Activated naive CD4-positive, alpha-beta T cell treated with anti-CD3 and anti-CD28 coated beads, Interleukin-2, amount 10 ng/mL, durations not matched to agents 7 days and 5 days (primary cell): ENCODE data around the gene FBXL13.
"Not testable (repeated sequence)": the region's sequence is repeated elsewhere in the genome, so short reads cannot be mapped to it uniquely, and the experiment has no call there.

Experiments
- CTCF ChIA-PET: fragments of 350-600 bp; sonication (Branson Sonifier 250); formaldehyde crosslinking; loops from one replicate; lab custom pipeline; 2021; ENCODE audit warnings: antibody characterized with exemption; lab: Charles Lee
- DNase-seq: peaks from one replicate; pipeline ENCODE4 v3.0.0-alpha.2; 2020
- H3K27ac Mint-ChIP-seq: one replicate; pipeline ENCODE4 v1.8.0; 2021; ENCODE audit warnings: mild to moderate bottlenecking, moderate library complexity, mixed read lengths
- H3K27me3 Mint-ChIP-seq: one replicate; pipeline ENCODE4 v1.8.0; 2021; ENCODE audit warnings: mild to moderate bottlenecking, mixed read lengths
- H3K36me3 Mint-ChIP-seq: one replicate; pipeline ENCODE4 v1.8.0; 2021; ENCODE audit warnings: mixed read lengths
- H3K4me1 Mint-ChIP-seq: one replicate; pipeline ENCODE4 v1.8.0; 2021; ENCODE audit warnings: mixed read lengths
- H3K4me3 Mint-ChIP-seq: one replicate; pipeline ENCODE4 v1.8.0; 2021; ENCODE audit warnings: mild to moderate bottlenecking, moderate library complexity, mixed read lengths
- H3K9me3 Mint-ChIP-seq: one replicate; pipeline ENCODE4 v1.8.0; 2021; ENCODE audit warnings: mixed read lengths

Gene FBXL13

DNA sequence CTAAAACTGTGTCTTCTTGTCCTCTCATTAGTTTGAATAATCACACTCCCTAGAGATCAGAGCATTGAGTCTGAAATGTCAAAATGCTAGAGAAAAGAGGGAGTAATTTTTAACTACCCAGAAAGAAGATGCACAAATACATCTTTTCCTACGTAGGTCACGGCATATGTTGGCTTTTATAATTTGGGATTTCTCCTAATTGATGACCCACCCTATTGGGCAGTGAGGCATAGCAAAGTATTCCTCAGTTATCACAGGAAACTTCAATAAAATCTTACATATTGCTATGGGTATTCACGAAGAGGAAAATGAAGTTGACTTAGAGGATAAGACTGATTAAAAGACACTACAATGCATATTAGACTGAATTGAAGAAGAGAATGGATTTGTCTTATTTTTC lies 25.8 kb upstream of the FBXL13 start:
- Mint-ChIP-seq H3K27me3 (no peaks in the 10 kb centered on the region), H3K4me1 (no peaks in the 10 kb centered on the region), H3K27ac (no peak overlapping the region), H3K4me3 (no peak overlapping the region), H3K9me3 (no peaks in the 10 kb centered on the region), H3K36me3 (peaks cover 20% of the 10 kb centered on the region)
- DNase-seq, result no peak
- CTCF ChIA-PET, result interaction anchor here (1.0 kb wide), 1 partner anchor 48 kb away, joined by 3 read pairs; the partner anchor contains the start of gene NAPEPLD

- Mint-ChIP-seq H3K4me3 (no peak overlapping the region), H3K9me3 (no peaks in the 10 kb centered on the region), H3K36me3 (peaks cover 19% of the 10 kb centered on the region), H3K27me3 (no peaks in the 10 kb centered on the region), H3K4me1 (no peaks in the 10 kb centered on the region), H3K27ac (no peak overlapping the region)
- no peak for DNase-seq
- CTCF ChIA-PET, result no interaction called here
Measured at GRCh38 chr7:103097041-103097440, 22.4 kb upstream of the FBXL13 start.

- H3K9me3 Mint-ChIP-seq, H3K4me3 Mint-ChIP-seq, H3K4me1 Mint-ChIP-seq, DNase-seq, H3K27ac Mint-ChIP-seq, CTCF ChIA-PET, H3K27me3 Mint-ChIP-seq: not testable (repeated sequence)
- peaks cover 25% of the 10 kb centered on the region for H3K36me3 Mint-ChIP-seq
Measured at GRCh38 chr7:103095558-103095957, 21.0 kb upstream of the FBXL13 start.

DNA sequence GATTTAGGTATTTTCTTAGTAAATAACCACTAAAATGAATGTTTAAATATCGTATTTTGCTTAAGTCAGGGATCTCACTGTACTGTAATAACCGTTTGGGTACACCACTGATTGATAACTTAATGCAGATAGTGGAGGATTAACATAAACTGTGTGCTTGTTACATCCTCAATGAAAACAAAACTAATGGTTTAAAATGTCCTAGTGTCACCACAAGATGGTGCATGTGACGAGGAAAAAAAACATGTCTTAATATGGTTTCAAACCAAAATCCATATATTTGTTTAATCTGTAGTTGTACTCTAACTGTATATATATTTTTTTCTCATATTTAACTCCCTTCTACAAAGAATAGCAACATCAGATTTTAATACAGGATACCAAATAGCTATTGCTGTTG lies 19.5 kb upstream of the FBXL13 start:
- DNase-seq, result no peak
- CTCF ChIA-PET, result no interaction called here
- no peaks in the 10 kb centered on the region for H3K9me3 Mint-ChIP-seq
- no peaks in the 10 kb centered on the region for H3K27me3 Mint-ChIP-seq
- no peak overlapping the region for H3K4me3 Mint-ChIP-seq
- H3K36me3 Mint-ChIP-seq, result peaks cover 35% of the 10 kb centered on the region
- H3K27ac Mint-ChIP-seq, result no peak overlapping the region
- H3K4me1 Mint-ChIP-seq, result no peaks in the 10 kb centered on the region

GRCh38 chr7:103093429-103093828 lies 18.8 kb upstream of the FBXL13 start:
- CTCF ChIA-PET, result no interaction called here
- Mint-ChIP-seq H3K4me3 (no peak overlapping the region), H3K27me3 (no peaks in the 10 kb centered on the region), H3K27ac (no peak overlapping the region), H3K4me1 (no peaks in the 10 kb centered on the region), H3K36me3 (peaks cover 41% of the 10 kb centered on the region), H3K9me3 (no peaks in the 10 kb centered on the region)
- DNase-seq, result no peak

GRCh38 chr7:103092321-103092720 lies 17.7 kb upstream of the FBXL13 start:
- H3K27me3 Mint-ChIP-seq, H3K27ac Mint-ChIP-seq, H3K4me1 Mint-ChIP-seq, CTCF ChIA-PET, DNase-seq, H3K9me3 Mint-ChIP-seq, H3K4me3 Mint-ChIP-seq: not testable (repeated sequence)
- peaks cover 47% of the 10 kb centered on the region for H3K36me3 Mint-ChIP-seq

- Mint-ChIP-seq H3K27ac (no peak overlapping the region), H3K4me3 (no peak overlapping the region), H3K27me3 (no peaks in the 10 kb centered on the region), H3K9me3 (no peaks in the 10 kb centered on the region), H3K4me1 (peaks cover 7% of the 10 kb centered on the region), H3K36me3 (peaks cover 18% of the 10 kb centered on the region)
- CTCF ChIA-PET, result no interaction called here
- no peak for DNase-seq
Measured at GRCh38 chr7:103083210-103083609, 8.6 kb upstream of the FBXL13 start.

- H3K27me3 Mint-ChIP-seq, result no peaks in the 10 kb centered on the region
- peaks cover 12% of the 10 kb centered on the region for H3K36me3 Mint-ChIP-seq
- no peak overlapping the region for H3K4me3 Mint-ChIP-seq
- CTCF ChIA-PET, result no interaction called here
- H3K4me1 Mint-ChIP-seq, result peaks cover 7% of the 10 kb centered on the region
- H3K9me3 Mint-ChIP-seq, result no peaks in the 10 kb centered on the region
- DNase-seq, result no peak
- H3K27ac Mint-ChIP-seq, result no peak overlapping the region
Measured at GRCh38 chr7:103082497-103082896, 7.9 kb upstream of the FBXL13 start.

GRCh38 chr7:103080923-103081322 lies 6.3 kb upstream of the FBXL13 start:
- no peak for DNase-seq
- Mint-ChIP-seq H3K36me3 (peaks cover 9% of the 10 kb centered on the region), H3K9me3 (no peaks in the 10 kb centered on the region), H3K27ac (no peak overlapping the region), H3K4me1 (peaks cover 19% of the 10 kb centered on the region), H3K27me3 (no peaks in the 10 kb centered on the region), H3K4me3 (no peak overlapping the region)
- CTCF ChIA-PET, result no interaction called here

DNA sequence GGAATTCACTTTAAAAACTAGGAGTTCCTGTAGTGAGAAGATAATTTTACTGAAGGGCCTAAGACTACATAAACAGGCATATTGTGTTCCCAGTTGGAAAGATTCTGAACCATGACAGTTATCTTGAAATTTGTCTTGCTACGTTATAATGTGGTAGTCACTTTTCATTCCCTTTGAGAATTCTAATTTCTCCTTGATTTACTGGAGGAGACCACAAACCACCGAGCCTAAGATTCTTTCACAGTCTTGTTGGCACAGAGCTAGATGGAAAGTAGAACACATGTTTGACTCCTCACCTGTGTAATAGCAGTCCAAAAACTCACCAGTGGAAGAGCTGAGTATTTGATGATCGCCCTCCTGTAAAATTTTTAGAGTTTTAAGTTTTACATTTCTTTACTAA lies 5.2 kb upstream of the FBXL13 start:
- H3K4me3 Mint-ChIP-seq, result no peak overlapping the region
- H3K36me3 Mint-ChIP-seq, result peaks cover 11% of the 10 kb centered on the region
- no peaks in the 10 kb centered on the region for H3K27me3 Mint-ChIP-seq
- CTCF ChIA-PET, result interaction anchor here (0.9 kb wide), 1 partner anchor 11 kb away, joined by 3 read pairs; no protein-coding TSS in a partner anchor
- H3K4me1 Mint-ChIP-seq, result peaks cover 25% of the 10 kb centered on the region
- no peaks in the 10 kb centered on the region for H3K9me3 Mint-ChIP-seq
- no peak overlapping the region for H3K27ac Mint-ChIP-seq
- DNase-seq, result no peak

- DNase-seq, H3K4me3 Mint-ChIP-seq, H3K9me3 Mint-ChIP-seq, CTCF ChIA-PET, H3K27me3 Mint-ChIP-seq, H3K27ac Mint-ChIP-seq: not testable (repeated sequence)
- Mint-ChIP-seq H3K36me3 (peaks cover 11% of the 10 kb centered on the region), H3K4me1 (peaks cover 34% of the 10 kb centered on the region)
Measured at GRCh38 chr7:103078226-103078625, 3.6 kb upstream of the FBXL13 start.

GRCh38 chr7:103077318-103077717 lies 2.7 kb upstream of the FBXL13 start:
- CTCF ChIA-PET, result no interaction called here
- H3K9me3 Mint-ChIP-seq, result no peaks in the 10 kb centered on the region
- H3K27ac Mint-ChIP-seq, result no peak overlapping the region
- no peaks in the 10 kb centered on the region for H3K27me3 Mint-ChIP-seq
- DNase-seq, result no peak
- H3K4me3 Mint-ChIP-seq, result no peak overlapping the region
- H3K4me1 Mint-ChIP-seq, result peaks cover 30% of the 10 kb centered on the region
- peaks cover 9% of the 10 kb centered on the region for H3K36me3 Mint-ChIP-seq

GRCh38 chr7:103076764-103077163 lies 2.2 kb upstream of the FBXL13 start:
- Mint-ChIP-seq H3K27me3 (no peaks in the 10 kb centered on the region), H3K27ac (no peak overlapping the region), H3K36me3 (peaks cover 9% of the 10 kb centered on the region), H3K9me3 (no peaks in the 10 kb centered on the region), H3K4me1 (peaks cover 28% of the 10 kb centered on the region), H3K4me3 (no peak overlapping the region)
- no peak for DNase-seq
- CTCF ChIA-PET, result no interaction called here

DNA sequence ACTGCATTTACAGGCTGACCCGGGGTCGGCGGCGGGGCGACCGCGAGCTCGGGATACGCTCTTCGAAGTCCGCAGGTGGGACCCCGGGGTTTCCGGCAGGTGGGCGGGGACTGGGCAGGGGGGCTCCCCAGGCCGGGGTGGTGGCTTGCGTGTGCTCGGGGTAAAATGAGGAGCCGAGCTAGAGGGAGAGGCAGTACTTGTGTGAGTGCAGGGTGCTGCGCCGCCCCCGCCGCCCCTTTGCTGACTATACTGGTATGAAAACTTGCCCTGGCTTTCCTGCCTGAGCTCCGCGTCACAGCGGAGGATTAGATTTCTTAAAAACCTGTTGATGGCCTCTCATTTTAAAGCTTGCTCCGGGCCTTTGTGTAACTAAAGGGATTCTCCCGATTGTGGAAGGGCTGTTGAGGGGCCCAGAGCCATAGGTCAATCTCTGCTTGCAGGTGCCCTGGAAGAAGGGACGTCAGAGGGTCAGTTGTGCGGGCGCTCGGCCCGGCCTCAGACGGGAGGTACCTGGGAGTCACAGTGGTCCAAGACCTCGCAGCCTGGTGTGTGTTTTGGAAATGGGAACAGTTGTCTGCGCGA lies 832 bp upstream of the FBXL13 start:
- Mint-ChIP-seq H3K4me1 (peaks cover 28% of the 10 kb centered on the region), H3K36me3 (peaks cover 9% of the 10 kb centered on the region), H3K27me3 (no peaks in the 10 kb centered on the region), H3K9me3 (no peaks in the 10 kb centered on the region), H3K27ac (peak overlapping the region; percentile 94), H3K4me3 (peak overlapping the region; percentile 96)
- DNase-seq, result peak; percentile 78
- CTCF ChIA-PET, result interaction anchor here (1.0 to 2.6 kb wide), 3 partner anchors 9 to 33 kb away, joined by 3 to 12 read pairs (median 6); no protein-coding TSS in a partner anchor

GRCh38 chr7:103073989-103074518 lies 542 bp downstream of the FBXL13 start:
- Mint-ChIP-seq H3K36me3 (peaks cover 9% of the 10 kb centered on the region), H3K4me1 (peaks cover 27% of the 10 kb centered on the region), H3K27ac (peak overlapping the region; percentile 79), H3K9me3 (no peaks in the 10 kb centered on the region), H3K4me3 (peak overlapping the region; percentile 81), H3K27me3 (no peaks in the 10 kb centered on the region)
- CTCF ChIA-PET, result interaction anchor here (1.3 to 2.6 kb wide), 2 partner anchors 8 to 12 kb away, joined by 6 to 12 read pairs; no protein-coding TSS in a partner anchor
- no peak for DNase-seq
